GM18508 (cell line): ENCODE results near the gene ADARB2.
"Not testable (repeated sequence)": the region's sequence is repeated elsewhere in the genome, so short reads cannot be mapped to it uniquely, and the experiment has no call there.

Experiments used
- ATAC-seq: cut with Tn5 transposase; IDR thresholded peaks from one replicate; pipeline ENCODE4 v1.9.1; 2021; ENCODE audit warnings: moderate number of reproducible peaks; ENCODE audit not compliant: insufficient read depth, unreplicated experiment

Gene ADARB2

GRCh38 chr10:1347962-1348772 lies 389.2 kb downstream of the ADARB2 start:
- no peak for ATAC-seq

- ATAC-seq = no peak
Observed at GRCh38 chr10:1347525-1347924, 389.8 kb downstream of the ADARB2 start.

DNA sequence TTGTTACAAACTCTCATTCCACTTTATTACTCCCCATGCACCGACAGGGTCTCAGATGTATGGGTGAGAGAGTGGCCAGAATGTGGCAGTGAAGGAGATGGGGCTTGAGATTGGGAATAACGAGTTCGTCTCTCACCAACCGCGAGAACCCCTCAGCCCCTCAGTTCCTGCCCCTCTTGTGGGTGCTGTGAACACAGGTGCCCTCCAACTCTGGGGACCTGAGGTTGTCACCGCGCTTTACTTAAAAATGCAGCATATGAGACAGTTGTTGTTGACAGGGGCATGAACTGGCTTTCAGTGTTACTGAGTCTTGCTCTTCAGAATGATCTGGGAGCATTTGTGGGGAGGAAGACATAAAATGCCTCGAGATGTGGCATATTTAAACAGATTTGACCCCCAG lies 391.1 kb downstream of the ADARB2 start:
- no peak for ATAC-seq

GRCh38 chr10:1345368-1345767 lies 392.0 kb downstream of the ADARB2 start:
- ATAC-seq = no peak

DNA sequence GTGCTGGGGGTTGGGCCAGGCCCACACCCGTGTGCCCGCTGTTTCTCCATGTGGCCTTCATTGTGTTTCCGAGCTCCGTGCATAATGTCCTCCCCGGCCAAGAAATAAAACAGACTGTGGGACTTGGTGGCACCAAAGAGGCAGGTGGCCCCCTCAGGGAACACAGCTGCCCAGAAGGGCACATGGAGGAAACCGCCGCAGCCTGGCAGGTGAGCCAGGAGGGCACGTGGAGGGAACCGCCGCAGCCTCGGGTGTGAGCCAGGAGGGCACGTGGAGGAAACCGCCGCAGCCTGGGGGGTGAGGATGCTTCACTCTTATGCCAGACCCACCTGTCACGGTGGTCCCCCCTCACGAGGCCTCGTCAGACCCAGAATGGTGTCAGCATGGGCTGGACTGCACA lies 392.5 kb downstream of the ADARB2 start:
- ATAC-seq = no peak

GRCh38 chr10:1344408-1344807 lies 392.9 kb downstream of the ADARB2 start:
- ATAC-seq = no peak

DNA sequence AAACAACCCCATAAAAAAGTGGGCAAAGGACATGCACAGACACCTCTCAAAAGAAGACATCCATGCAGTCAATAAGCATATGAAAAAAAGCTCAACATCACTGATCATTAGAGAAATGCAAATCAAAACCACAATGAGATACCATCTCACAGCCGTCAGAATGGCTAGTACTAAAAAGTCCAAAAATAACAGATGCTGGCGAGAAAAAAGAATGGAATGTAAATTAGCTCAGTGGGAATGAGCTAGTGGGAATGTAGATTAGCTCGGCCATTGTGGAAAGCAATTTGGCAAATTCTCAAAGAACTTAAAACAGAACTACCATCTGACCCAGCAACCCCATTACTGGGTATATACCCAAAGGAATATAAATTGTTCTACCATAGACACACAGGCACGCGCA lies 394.1 kb downstream of the ADARB2 start:
- no peak for ATAC-seq

DNA sequence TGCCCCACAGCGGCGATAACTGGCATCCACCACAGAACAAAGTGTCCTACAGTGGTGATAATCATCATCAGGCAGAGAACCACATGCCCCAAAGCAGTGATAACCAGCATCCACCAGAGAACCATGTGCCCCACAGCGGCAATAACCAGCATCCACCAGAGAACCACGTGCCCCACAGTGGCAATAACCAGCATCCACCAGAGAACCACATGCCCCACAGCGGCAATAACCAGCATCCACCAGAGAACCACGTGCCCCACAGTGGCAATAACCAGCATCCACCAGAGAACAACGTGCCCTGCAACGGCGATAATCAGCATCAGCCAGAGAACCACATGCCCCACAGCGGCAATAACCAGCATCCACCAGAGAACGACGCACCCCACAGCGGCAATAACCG lies 396.3 kb downstream of the ADARB2 start:
- not testable (repeated sequence) for ATAC-seq

DNA sequence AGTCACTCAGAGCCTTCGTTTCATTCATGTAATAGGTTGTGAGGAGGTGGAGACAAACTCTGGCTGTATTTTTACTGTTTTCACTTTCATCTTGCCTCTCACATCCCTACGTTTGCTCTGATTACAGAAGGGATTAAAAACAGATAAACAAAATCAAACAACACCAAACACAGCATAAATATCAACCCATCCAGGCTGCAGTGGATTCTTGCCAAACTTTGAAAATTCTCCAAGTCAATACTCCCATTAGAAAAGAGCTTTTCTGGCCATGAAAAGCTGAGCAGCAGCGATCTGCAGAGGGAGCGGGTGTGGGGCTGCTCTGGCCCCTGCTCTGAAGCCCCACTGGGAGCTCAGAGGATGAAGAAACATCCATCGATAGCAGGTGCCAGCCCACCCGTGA lies 397.9 kb downstream of the ADARB2 start:
- ATAC-seq = no peak

DNA sequence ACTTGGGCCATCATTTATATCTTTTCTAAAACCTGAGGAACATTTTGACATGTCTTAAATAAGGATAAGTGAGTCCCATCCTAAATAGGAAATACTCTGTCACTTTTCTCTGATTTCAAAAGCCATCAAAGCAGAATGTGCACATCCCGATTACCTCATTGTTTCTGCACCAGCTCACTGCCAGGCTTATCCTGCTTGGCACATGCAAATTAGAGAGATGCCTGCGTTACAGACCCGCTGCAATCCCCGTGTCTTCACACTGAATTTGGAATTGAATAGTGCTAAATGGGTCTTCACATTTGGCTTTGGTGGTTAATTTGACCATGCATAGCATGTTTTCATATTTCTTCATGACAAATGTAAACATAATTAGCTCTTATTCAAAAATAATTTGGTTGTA lies 401.7 kb downstream of the ADARB2 start:
- ATAC-seq = no peak

DNA sequence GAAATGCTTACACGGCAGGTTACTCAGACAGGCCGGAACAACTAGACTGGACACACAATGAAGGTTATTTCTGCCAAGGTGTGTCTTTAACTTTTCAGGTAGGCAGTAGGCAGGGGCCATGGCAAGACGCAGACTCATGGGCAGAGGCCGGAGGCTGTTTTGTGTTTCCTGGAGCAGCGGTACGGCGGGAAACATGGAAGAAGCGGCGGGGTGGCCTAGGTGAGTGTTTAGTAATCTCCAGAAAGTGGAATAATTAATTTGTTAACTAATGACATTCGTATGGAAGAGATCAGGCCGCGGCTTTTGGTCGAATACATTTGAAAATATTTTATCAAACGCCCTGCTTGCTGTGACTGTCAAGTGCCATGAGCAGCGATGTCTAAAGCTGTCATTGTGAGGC lies 403.3 kb downstream of the ADARB2 start:
- no peak for ATAC-seq

DNA sequence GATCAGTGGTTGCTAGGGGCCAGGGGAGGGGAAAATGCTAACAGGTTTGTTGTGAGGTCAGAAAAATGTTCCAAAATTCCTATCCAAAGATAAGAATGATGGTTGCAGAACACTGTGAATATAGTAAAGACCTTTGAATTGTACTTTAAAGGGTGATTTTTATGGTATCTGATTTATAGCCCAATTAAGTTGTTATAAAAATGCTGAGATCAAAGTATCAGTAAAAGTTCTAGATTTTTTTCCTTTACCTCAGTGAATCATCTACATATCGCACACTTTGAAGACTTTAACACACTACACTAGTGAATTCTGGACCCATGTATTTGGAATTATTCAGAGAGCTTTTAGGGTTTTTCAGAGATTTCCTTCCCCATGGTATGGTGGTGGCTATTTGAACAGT lies 405.8 kb downstream of the ADARB2 start:
- ATAC-seq = no peak

- ATAC-seq = no peak
Observed at GRCh38 chr10:1329622-1330021, 407.7 kb downstream of the ADARB2 start.

DNA sequence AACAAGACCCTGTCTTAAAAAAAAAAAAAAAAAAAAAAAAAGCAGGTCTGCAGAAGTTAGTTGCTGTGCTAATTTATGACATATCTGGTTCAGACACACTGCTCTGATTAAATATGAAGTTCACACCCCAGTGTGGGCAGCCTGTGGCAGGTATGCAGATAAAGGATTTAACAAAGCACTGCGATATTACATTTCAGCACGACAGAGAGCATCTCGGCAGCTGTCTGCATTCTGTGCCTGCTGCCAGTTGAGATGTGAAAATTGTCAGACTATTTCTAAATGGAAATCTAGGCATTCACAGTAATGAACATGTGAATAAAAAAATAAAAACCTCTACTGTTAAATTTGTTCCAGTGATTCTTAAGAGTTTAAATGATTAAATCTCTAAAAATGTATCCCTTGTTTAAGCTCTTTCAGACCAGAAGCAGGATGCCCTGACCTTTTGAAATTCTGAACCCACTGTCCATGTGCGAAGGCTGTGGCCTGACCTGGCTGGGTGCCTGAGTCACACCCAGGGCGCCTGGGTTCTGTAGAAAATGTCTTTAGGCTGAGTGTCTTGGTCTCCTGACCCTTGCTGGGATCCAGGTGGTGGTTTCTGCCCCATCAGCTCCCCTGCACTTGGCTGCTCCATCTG lies 408.2 kb downstream of the ADARB2 start:
- ATAC-seq = no peak

DNA sequence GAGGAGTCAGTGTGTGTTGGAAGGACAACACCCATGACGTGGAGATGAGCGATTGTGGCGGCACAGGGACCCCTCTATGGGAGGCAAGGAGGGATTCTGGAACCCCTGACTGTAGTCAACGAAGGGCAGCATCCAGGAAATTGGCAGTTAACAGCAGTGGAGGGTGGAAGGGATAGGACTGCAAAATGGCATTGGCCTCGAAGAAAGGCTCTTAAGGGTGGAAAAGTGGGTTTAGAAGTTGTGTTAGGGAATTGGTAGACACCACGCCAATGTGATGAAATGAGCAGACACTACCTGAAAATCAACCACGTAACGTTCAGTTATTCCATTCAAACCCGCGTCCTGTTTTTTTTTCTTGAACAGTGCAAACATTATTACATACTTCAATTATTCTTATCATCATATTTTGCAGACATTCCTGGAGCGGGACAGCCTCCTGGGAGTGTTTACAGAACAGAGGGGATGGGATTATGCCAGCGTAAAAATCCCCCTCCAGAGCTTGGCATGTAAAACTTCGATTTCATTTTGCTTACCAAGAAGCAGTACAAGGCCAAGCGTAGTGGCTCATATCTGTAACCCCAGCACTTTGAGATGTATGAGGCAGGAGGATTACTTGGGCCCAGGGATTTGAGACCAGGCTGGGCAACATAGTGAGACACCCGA lies 409.0 kb downstream of the ADARB2 start:
- ATAC-seq = no peak

- no peak for ATAC-seq
Observed at GRCh38 chr10:1327759-1328158, 409.6 kb downstream of the ADARB2 start.

GRCh38 chr10:1326514-1326913 lies 410.8 kb downstream of the ADARB2 start:
- not testable (repeated sequence) for ATAC-seq

DNA sequence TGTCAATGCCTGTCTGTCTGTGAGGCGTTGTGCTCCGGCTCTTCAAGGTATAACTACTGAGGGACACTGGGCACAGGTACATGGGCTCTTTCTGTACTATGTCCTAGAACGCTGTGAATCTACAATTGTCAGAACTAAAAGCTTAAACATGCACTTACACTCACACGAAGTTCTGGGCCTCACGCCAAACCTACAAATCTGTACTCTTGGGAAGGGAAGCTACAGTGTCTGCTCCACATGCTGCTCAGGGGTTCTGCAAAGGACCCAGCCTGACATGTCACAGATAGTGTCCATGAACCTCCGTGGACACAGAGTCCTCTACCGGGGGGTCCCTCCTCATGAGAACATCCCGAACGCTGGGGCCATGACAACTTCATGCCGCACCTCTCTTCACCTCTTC lies 412.4 kb downstream of the ADARB2 start:
- ATAC-seq = no peak

GRCh38 chr10:1323951-1324350 lies 413.4 kb downstream of the ADARB2 start:
- ATAC-seq = no peak

DNA sequence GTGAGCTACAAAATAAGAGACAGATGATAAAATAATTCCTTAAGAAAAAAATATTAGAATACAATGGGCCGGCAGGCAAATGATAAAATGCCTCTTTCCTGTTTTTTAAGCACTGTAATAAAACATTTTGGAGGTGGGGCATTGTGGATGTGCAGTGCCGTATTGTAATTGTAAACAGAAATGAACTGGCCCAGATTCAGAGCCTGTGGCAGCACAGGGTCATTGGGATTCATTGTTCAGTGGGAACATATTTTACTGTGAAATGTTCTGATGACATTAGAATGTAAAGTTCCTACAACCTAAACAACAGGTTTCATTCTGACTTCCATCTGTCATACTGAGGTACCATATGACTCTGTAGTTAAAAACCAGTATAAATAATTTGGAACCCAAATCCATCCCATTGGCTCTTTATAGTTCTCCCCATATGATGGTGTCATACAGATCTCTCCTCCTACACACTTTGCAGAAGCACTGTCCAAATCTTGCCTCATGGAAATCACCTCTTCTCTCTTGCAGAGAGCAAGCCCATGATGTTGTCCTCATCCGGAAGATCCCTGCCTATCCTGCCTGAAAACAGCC lies 416.5 kb downstream of the ADARB2 start:
- ATAC-seq = no peak

- no peak for ATAC-seq
Observed at GRCh38 chr10:1316809-1317143, 420.5 kb downstream of the ADARB2 start.
